HL-60 (cell line): ENCODE data around the gene MRGPRF.

Source experiments
- DNase-seq, 2 experiments: peaks; one replicate each; pipeline ENCODE4 v3.0.0-alpha.2; 2010 to 2020; ENCODE audit warnings: low read depth in 1 of 2, low spot score in 1 of 2
- H3K27ac ChIP-seq: fragments of 250-450 bp; sonication (Bioruptor Pico); replicated peaks from 2 replicates; pipeline ENCODE4 v1.5.1; 2020; ENCODE audit warnings: mild to moderate bottlenecking, moderate library complexity
- H3K27me3 ChIP-seq: fragments of 250-450 bp; sonication (Bioruptor Pico); 2 replicates; pipeline ENCODE4 v1.5.1; 2021; ENCODE audit warnings: mild to moderate bottlenecking, moderate library complexity; ENCODE audit not compliant: insufficient read depth, poor library complexity, severe bottlenecking
- H3K4me3 ChIP-seq: replicated peaks from 2 replicates; pipeline ENCODE4 v1.5.1; 2011; ENCODE audit warnings: mild to moderate bottlenecking, control low read depth, low read length; ENCODE audit not compliant: insufficient read depth
- CTCF ChIP-seq: IDR thresholded peaks from one replicate; pipeline ENCODE4 v1.5.1; 2011; ENCODE audit warnings: low read length, control low read depth, inconsistent platforms; ENCODE audit not compliant: insufficient read depth
- GABPA ChIP-seq: IDR thresholded peaks from 2 replicates; pipeline ENCODE4 v1.6.1; 2012; ENCODE audit warnings: low read depth
- POLR2AphosphoS5 ChIP-seq: IDR thresholded peaks from 2 replicates; pipeline ENCODE4 v1.6.1; 2012; ENCODE audit warnings: low read depth
- REST ChIP-seq: IDR thresholded peaks from 2 replicates; pipeline ENCODE4 v1.6.1; 2012; ENCODE audit warnings: low read depth; ENCODE audit not compliant: insufficient replicate concordance
- SPI1 ChIP-seq: IDR thresholded peaks from 2 replicates; pipeline ENCODE4 v1.6.1; 2012; ENCODE audit warnings: low read depth, mild to moderate bottlenecking, borderline replicate concordance

MRGPRF gene

GRCh38 chr11:69055212-69055586, 42.2 kb upstream of the MRGPRF start:
- DNase-seq, result no peak
- no peak for TF ChIP-seq POLR2AphosphoS5
- TF ChIP-seq GABPA, result no peak
- no peak for TF ChIP-seq REST
- no peak for TF ChIP-seq SPI1
- TF ChIP-seq CTCF, result no peak
- no peak overlapping the region for H3K27ac ChIP-seq
- H3K4me3 ChIP-seq, result no peak overlapping the region
- H3K27me3 ChIP-seq, result no peaks in the 10 kb centered on the region

- TF ChIP-seq POLR2AphosphoS5 (no peak), REST (no peak), CTCF (no peak), SPI1 (no peak), GABPA (no peak)
- no peak overlapping the region for H3K4me3 ChIP-seq
- H3K27me3 ChIP-seq, result no peaks in the 10 kb centered on the region
- no peak for DNase-seq
- H3K27ac ChIP-seq, result no peak overlapping the region
Measured at GRCh38 chr11:69054397-69055211, 41.6 kb upstream of the MRGPRF start.

- no peak overlapping the region for H3K27ac ChIP-seq
- TF ChIP-seq GABPA, result no peak
- no peak for TF ChIP-seq CTCF
- no peak for TF ChIP-seq POLR2AphosphoS5
- no peak for TF ChIP-seq REST
- TF ChIP-seq SPI1, result no peak
- H3K4me3 ChIP-seq, result no peak overlapping the region
- no peak for DNase-seq
- H3K27me3 ChIP-seq, result no peaks in the 10 kb centered on the region
Measured at GRCh38 chr11:69053546-69054396, 40.7 kb upstream of the MRGPRF start.
